Activated CD8-positive, alpha-beta memory T cell treated with anti-CD3 and anti-CD28 coated beads, Interleukin-2, amount 50 U/mL, for 24 hours (primary cell): ENCODE measurements around the gene GALNT10.

Experiments
- DNase-seq: peaks from one replicate; pipeline ENCODE4 v3.0.0-alpha.2; 2020; ENCODE audit errors: extremely low read depth

GALNT10 gene

GRCh38 chr5:154267516-154267915 is 77.0 kb downstream of the GALNT10 start:
- DNase-seq = no peak

GRCh38 chr5:154268073-154268472 is 77.5 kb downstream of the GALNT10 start:
- no peak for DNase-seq

- DNase-seq = no peak
These were observed 78.9 kb downstream of the GALNT10 start for GRCh38 chr5:154269414-154269813.

- no peak for DNase-seq
These were observed 80.9 kb downstream of the GALNT10 start for GRCh38 chr5:154271466-154271865.

- DNase-seq = no peak
These were observed 81.5 kb downstream of the GALNT10 start for GRCh38 chr5:154271936-154272514.

GRCh38 chr5:154273028-154273617 is 82.6 kb downstream of the GALNT10 start:
- DNase-seq = no peak

GRCh38 chr5:154273963-154274827 is 83.7 kb downstream of the GALNT10 start:
- DNase-seq = no peak

GRCh38 chr5:154274828-154275185 is 84.3 kb downstream of the GALNT10 start:
- no peak for DNase-seq

- no peak for DNase-seq
These were observed 85.0 kb downstream of the GALNT10 start for GRCh38 chr5:154275566-154275965.

GRCh38 chr5:154276261-154276972 is 85.9 kb downstream of the GALNT10 start:
- no peak for DNase-seq

GRCh38 chr5:154276973-154277331 is 86.4 kb downstream of the GALNT10 start:
- DNase-seq = no peak

- no peak for DNase-seq
These were observed 87.0 kb downstream of the GALNT10 start for GRCh38 chr5:154277499-154277898.

- no peak for DNase-seq
These were observed 87.7 kb downstream of the GALNT10 start for GRCh38 chr5:154278186-154278585.

GRCh38 chr5:154278908-154279307 is 88.4 kb downstream of the GALNT10 start:
- no peak for DNase-seq

- DNase-seq = no peak
These were observed 93.9 kb downstream of the GALNT10 start for GRCh38 chr5:154284433-154284832.

- no peak for DNase-seq
These were observed 95.3 kb downstream of the GALNT10 start for GRCh38 chr5:154285661-154286408.

GRCh38 chr5:154286557-154286956 is 96.0 kb downstream of the GALNT10 start:
- DNase-seq = no peak

GRCh38 chr5:154287136-154287535 is 96.6 kb downstream of the GALNT10 start:
- no peak for DNase-seq

- no peak for DNase-seq
These were observed 97.6 kb downstream of the GALNT10 start for GRCh38 chr5:154288145-154288544.

GRCh38 chr5:154291917-154292316 is 101.4 kb downstream of the GALNT10 start:
- no peak for DNase-seq

- DNase-seq = no peak
These were observed 102.7 kb downstream of the GALNT10 start for GRCh38 chr5:154293219-154293618.

GRCh38 chr5:154295551-154295950 is 105.0 kb downstream of the GALNT10 start:
- DNase-seq = no peak
